HUDEP-2 (cell line): Measurements from ENCODE around the gene PDCD2.
A peak's percentile ranks its signal among the peaks of the same experiment; 100 is the strongest.
"Not testable (repeated sequence)": the region's sequence is repeated elsewhere in the genome, so short reads cannot be mapped to it uniquely, and the experiment has no call there.

ENCODE experiments used
- DNase-seq, 76 experiments: peaks; one replicate each; lab custom pipeline; 2025; ENCODE audit not compliant: unreplicated experiment in 76 of 76; lab: John Stamatoyannopoulos, UW

Gene PDCD2

DNA sequence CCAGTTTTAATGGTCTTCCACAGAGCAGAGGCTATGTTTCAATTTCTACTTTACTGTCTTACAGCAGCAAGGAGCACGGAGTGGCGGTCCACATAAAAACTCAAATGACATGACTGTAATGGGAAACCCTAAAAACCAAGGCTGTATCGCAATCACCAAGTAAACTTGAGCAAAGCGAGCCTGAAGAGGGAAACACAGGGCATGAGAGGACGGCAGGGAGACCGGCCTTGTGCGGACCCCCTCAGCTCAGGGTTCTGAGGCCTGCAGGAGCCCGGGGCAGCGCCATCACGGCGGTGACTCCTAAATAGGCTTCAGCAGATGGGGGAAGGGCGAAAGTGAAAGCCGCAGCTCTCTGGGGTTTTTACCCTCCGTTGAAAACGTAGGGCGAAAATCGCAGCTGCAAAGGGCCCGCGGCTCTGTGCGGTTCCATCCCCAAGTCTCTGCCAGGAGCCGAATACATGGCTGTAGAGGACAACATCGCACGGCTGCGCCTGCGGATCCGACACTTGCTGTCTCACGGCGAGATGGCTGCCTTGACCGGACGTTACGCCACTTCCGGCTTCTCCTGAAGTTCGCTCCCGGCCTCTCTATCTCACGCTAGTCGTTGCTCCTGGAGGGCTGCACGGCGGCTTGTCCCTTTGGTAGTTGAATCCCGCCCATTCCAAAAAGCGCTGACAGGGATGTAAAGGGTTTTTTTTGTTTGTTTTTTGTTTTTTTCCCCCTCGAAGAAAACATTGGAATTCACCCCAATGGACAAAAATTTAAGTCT lies 31.5 kb downstream of the PDCD2 start, which contains the start of gene PSMB1:
Gene PSMB1, minus strand, starts transcription at position 543 of the 769 bp plus-strand sequence. Its CDS starts 65 bp downstream, at position 478.
- DNase-seq: peak; percentile 31 to 95 (median 86)

- no peak for DNase-seq
Observed at GRCh38 chr6:170545405-170545804, 39.0 kb downstream of the PDCD2 start.

GRCh38 chr6:170542031-170542719 lies 42.3 kb downstream of the PDCD2 start:
- no peak for DNase-seq

DNA sequence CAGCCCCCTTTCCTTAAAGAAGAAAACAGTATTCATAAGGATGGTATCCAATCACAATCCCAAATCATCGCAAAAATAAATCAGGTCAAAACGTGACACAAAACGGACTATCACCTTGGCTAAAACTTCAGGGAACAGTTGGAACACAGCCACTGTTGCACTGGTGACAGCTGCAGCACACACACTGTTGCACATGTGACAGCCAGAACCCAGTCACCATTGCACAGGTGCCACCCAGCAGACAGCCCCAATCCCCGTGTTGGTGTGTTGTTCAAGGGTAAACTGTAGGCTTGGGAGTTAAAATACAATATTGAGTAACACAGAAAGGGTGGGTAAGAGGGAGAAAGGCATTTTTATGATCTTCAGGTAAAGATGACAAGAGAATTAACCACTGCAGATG lies 47.1 kb downstream of the PDCD2 start:
- no peak for DNase-seq

- DNase-seq: no peak
Observed at GRCh38 chr6:170536671-170537070, 47.8 kb downstream of the PDCD2 start.

- no peak for DNase-seq
Observed at GRCh38 chr6:170535004-170535403, 49.4 kb downstream of the PDCD2 start.

DNA sequence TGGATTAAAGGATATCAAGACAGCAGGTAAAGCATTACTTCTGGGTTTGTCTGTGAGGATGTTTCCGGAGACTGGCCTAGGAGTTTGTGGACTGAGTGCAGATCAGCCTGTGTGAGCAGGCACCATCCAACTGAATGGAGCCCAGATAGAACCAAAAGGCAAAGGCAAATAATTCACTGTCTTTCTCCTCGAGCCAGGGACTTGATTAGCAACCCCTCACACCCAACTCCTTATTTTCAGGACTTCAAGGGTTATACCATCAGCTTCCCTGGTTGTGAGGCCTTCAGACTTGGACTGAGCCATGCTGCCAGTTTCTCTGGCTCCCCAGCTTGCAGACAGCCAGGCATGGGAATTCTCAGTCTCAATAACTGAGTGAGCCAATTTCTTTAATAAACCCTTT lies 50.6 kb downstream of the PDCD2 start:
- DNase-seq: peak in 1 of 76 experiments; percentile 12

GRCh38 chr6:170532867-170533488 lies 51.5 kb downstream of the PDCD2 start:
- DNase-seq: no peak

DNA sequence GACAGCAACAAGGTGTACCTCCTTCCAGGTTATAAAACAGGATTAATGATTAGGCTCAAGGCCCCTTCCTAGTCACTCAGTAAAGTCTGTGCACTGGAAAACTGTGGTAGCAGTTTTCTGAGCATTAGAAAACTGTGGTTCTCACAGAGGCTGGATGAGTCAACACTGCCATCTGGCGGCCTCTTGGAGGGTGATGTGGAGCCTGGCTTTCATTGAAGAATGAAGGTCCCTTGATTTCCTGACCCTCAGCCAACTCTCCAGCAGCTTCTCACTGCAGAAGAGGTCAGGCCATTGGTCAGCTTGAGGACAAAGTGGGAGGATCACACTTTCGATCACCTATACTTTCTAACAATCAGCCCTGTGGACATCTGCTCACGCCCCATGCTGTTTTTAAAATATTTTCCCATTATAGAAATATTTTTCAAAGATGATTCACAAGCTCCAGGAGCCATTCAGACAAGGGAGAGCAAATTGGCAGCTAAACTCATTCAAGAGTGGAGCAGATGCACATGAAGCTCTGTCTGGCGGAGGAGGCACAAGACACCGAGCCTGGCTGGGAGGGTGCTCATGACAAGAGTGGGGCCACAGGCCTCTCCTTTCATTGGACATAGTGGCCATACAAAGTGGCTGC lies 54.5 kb downstream of the PDCD2 start:
- DNase-seq: peak in 61 of 76 experiments; percentile 12 to 75 (median 49)

DNA sequence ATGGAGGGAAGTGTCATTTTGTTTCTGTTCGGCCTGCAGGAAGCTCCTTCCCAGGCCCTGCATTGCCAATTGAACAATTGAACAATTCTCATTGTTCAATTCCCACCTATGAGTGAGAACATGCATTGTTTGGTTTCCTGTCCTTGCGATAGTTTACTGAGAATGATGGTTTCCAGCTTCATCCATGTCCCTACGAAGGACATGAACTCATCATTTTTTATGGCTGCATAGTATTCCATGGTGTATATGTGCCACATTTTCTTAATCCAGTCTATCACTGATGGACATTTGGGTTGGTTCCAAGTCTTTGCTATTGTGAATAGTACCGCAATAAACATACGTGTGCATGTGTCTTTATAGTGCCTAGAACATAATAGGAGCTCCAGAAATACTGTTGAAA lies 56.4 kb downstream of the PDCD2 start:
- not testable (repeated sequence) for DNase-seq

GRCh38 chr6:170525795-170526194 lies 58.6 kb downstream of the PDCD2 start:
- DNase-seq: no peak
